Suprapubic skin (tissue), 4 donors: ENCODE data around the gene CTAGE9. TPM values are rescaled to one million over a fixed set of nuclear protein-coding genes. Genes with fewer than 3 reads are reported as not detected.

ENCODE experiments used
- DNase-seq, 2 donors: peaks; one replicate each; pipeline ENCODE4 v3.0.0-alpha.2; 2019; ENCODE audit warnings: low spot score in 2 of 2
- H3K27ac ChIP-seq: fragments of 200-600 bp; sonication (generic); one replicate; pipeline ENCODE4 v1.5.1; 2019
- H3K27me3 ChIP-seq: fragments of 200-600 bp; sonication (generic); one replicate; pipeline ENCODE4 v1.5.1; 2019
- H3K36me3 ChIP-seq: fragments of 200-600 bp; sonication (generic); one replicate; pipeline ENCODE4 v1.5.1; 2019
- H3K4me1 ChIP-seq: fragments of 200-600 bp; sonication (generic); one replicate; pipeline ENCODE4 v1.5.1; 2019
- H3K4me3 ChIP-seq: fragments of 200-600 bp; sonication (generic); one replicate; pipeline ENCODE4 v1.5.1; 2019; ENCODE audit warnings: mild to moderate bottlenecking
- H3K9me3 ChIP-seq: fragments of 200-600 bp; sonication (generic); one replicate; pipeline ENCODE4 v1.5.1; 2019
- CTCF ChIP-seq, 2 donors: fragments of 200-600 bp in 1 of 2; fragments of 450-650 bp in 1 of 2; sonication (generic) in 1 of 2; IDR thresholded peaks; one replicate each; pipeline ENCODE4 v1.5.1; 2016 to 2019; ENCODE audit warnings: antibody characterized with exemption in 2 of 2, mild to moderate bottlenecking in 1 of 2, moderate library complexity in 1 of 2
- EP300 ChIP-seq: sonication (generic); formaldehyde crosslinking; IDR thresholded peaks from one replicate; pipeline ENCODE4 v1.6.1; 2017; ENCODE audit warnings: antibody characterized with exemption
- POLR2A ChIP-seq, 2 donors: fragments of 450-650 bp; IDR thresholded peaks; one replicate each; pipeline ENCODE4 v1.6.1; 2017; ENCODE audit warnings: antibody characterized with exemption in 2 of 2, mild to moderate bottlenecking in 2 of 2, moderate library complexity in 2 of 2
- POLR2AphosphoS5 ChIP-seq, 3 donors: sonication (generic); formaldehyde crosslinking; IDR thresholded peaks; one replicate each; pipeline ENCODE4 v1.6.1; 2017; ENCODE audit warnings: antibody characterized with exemption in 3 of 3
- WGBS: methylation state at CpG from one replicate; pipeline ENCODE4 v1.1.5; 2018; 5-methylcytosine and 5-hydroxymethylcytosine counted together
- total RNA-seq, 4 donors: library from RNA; depleted of rRNA; stranded (reverse); fragments of >200 nt; gene quantifications; one replicate each; pipeline ENCODE4 v1.1.0, GENCODE V29; 2016

Gene CTAGE9
- total RNA-seq, 4 donors from 2014 or later = not detected

DNA sequence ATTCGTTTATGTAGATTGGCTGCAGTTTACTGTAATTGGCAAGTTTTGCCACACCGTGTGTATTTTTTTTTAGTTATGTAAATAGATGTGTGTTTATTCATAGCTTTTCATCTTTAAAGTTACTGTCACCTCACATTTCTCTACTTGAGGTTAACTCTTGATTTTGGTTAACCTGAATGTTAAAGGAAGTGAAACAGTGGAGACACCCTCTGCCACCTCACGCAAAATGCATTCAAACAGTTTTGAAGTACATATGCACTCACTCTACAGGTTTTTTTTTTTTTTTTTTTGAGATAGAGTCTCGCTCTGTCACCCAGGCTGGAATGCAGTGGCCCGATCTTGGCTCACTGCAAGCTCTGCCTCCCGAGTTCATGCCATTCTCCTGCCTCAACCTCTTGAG, 27.3 kb downstream of the CTAGE9 start:
- Histone ChIP-seq H3K4me1 (no peaks in the 10 kb centered on the region), H3K36me3 (no peaks in the 10 kb centered on the region), H3K27ac (no peak overlapping the region), H3K9me3 (no peaks in the 10 kb centered on the region), H3K27me3 (no peaks in the 10 kb centered on the region), H3K4me3 (no peak overlapping the region)
- no peak for TF ChIP-seq EP300
- no peak for TF ChIP-seq POLR2A (IDR thresholded peaks at IDR 0.05)
- TF ChIP-seq CTCF (IDR thresholded peaks at IDR 0.05) = no peak
- no peak for TF ChIP-seq POLR2AphosphoS5 (IDR thresholded peaks at IDR 0.05)
- 78% methylated on average over 6 of the region's 6 CpGs for WGBS
- DNase-seq = no peak

- no peaks in the 10 kb centered on the region for H3K9me3 ChIP-seq
- WGBS = 52% methylated on average over 2 of the region's 2 CpGs
- TF ChIP-seq POLR2AphosphoS5 (IDR thresholded peaks at IDR 0.05) = no peak
- TF ChIP-seq POLR2A (IDR thresholded peaks at IDR 0.05) = no peak
- no peak for TF ChIP-seq CTCF (IDR thresholded peaks at IDR 0.05)
- no peak for TF ChIP-seq EP300
- H3K36me3 ChIP-seq = no peaks in the 10 kb centered on the region
- no peaks in the 10 kb centered on the region for H3K27me3 ChIP-seq
- H3K4me1 ChIP-seq = no peaks in the 10 kb centered on the region
- no peak for DNase-seq
- H3K27ac ChIP-seq = no peak overlapping the region
- no peak overlapping the region for H3K4me3 ChIP-seq
These were observed 28.4 kb downstream of the CTAGE9 start for GRCh38 chr6:131682442-131682841.

DNA sequence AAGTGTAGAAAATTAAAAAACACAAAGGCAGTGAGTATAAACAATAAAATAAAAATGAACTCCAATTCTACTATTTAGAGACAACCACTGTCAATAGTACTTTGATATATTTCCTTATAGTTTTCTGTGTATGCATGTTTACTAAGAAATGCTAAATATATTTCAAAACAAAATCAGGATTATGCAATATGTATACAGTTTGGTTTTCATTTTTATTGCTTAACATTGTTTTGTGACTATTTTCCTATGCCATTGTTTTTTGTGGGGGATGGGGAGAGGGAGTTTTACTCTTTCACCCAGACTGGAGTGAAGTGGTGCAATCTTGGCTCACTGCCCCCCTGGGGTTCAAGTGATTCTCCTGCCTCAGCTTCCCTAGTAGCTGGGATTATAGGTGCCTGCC, 29.2 kb downstream of the CTAGE9 start:
- no peak overlapping the region for H3K4me3 ChIP-seq
- DNase-seq = no peak
- no peaks in the 10 kb centered on the region for H3K27me3 ChIP-seq
- TF ChIP-seq EP300 (no peak), CTCF (IDR thresholded peaks at IDR 0.05) (no peak), POLR2A (IDR thresholded peaks at IDR 0.05) (no peak), POLR2AphosphoS5 (IDR thresholded peaks at IDR 0.05) (no peak)
- no peaks in the 10 kb centered on the region for H3K36me3 ChIP-seq
- no peaks in the 10 kb centered on the region for H3K9me3 ChIP-seq
- H3K4me1 ChIP-seq = no peaks in the 10 kb centered on the region
- no peak overlapping the region for H3K27ac ChIP-seq

GRCh38 chr6:131680868-131681267, 29.9 kb downstream of the CTAGE9 start:
- Histone ChIP-seq H3K27ac (no peak overlapping the region), H3K36me3 (no peaks in the 10 kb centered on the region), H3K4me1 (no peaks in the 10 kb centered on the region), H3K27me3 (no peaks in the 10 kb centered on the region), H3K9me3 (no peaks in the 10 kb centered on the region), H3K4me3 (no peak overlapping the region)
- WGBS = 94% methylated on average over 2 of the region's 2 CpGs
- TF ChIP-seq EP300 (no peak), POLR2AphosphoS5 (IDR thresholded peaks at IDR 0.05) (no peak), CTCF (IDR thresholded peaks at IDR 0.05) (no peak), POLR2A (IDR thresholded peaks at IDR 0.05) (no peak)
- DNase-seq = no peak

- 72% methylated on average over 5 of the region's 5 CpGs for WGBS
- no peak for DNase-seq
- Histone ChIP-seq H3K4me3 (no peak overlapping the region), H3K27me3 (no peaks in the 10 kb centered on the region), H3K9me3 (no peaks in the 10 kb centered on the region), H3K36me3 (no peaks in the 10 kb centered on the region), H3K4me1 (no peaks in the 10 kb centered on the region), H3K27ac (no peak overlapping the region)
- TF ChIP-seq POLR2AphosphoS5 (IDR thresholded peaks at IDR 0.05) (no peak), POLR2A (IDR thresholded peaks at IDR 0.05) (no peak), CTCF (IDR thresholded peaks at IDR 0.05) (no peak), EP300 (no peak)
These were observed 32.4 kb downstream of the CTAGE9 start for GRCh38 chr6:131678442-131678841.
